IPS-18a (cell line): ENCODE results near the gene POLR3G.

Experiments
- H3K27ac ChIP-seq: one replicate; pipeline ENCODE4 v1.5.1; 2013; ENCODE audit warnings: low read length
- H3K27me3 ChIP-seq: one replicate; pipeline ENCODE4 v1.6.1; 2013; ENCODE audit warnings: mild to moderate bottlenecking, low read length; ENCODE audit not compliant: control insufficient read depth, insufficient read depth
- H3K36me3 ChIP-seq: one replicate; pipeline ENCODE4 v1.6.1; 2013; ENCODE audit warnings: low read depth, low read length; ENCODE audit not compliant: control insufficient read depth
- H3K4me1 ChIP-seq: one replicate; pipeline ENCODE4 v1.6.1; 2013; ENCODE audit warnings: low read depth, low read length; ENCODE audit not compliant: control insufficient read depth
- H3K4me3 ChIP-seq: one replicate; pipeline ENCODE4 v1.5.1; 2013; ENCODE audit warnings: low read length
- H3K9ac ChIP-seq: one replicate; pipeline ENCODE4 v1.6.1; 2013; ENCODE audit warnings: mild to moderate bottlenecking, low read length, moderate library complexity
- H3K9me3 ChIP-seq: one replicate; pipeline ENCODE4 v1.6.1; 2013; ENCODE audit warnings: low read depth, low read length; ENCODE audit not compliant: control insufficient read depth

Gene POLR3G

DNA sequence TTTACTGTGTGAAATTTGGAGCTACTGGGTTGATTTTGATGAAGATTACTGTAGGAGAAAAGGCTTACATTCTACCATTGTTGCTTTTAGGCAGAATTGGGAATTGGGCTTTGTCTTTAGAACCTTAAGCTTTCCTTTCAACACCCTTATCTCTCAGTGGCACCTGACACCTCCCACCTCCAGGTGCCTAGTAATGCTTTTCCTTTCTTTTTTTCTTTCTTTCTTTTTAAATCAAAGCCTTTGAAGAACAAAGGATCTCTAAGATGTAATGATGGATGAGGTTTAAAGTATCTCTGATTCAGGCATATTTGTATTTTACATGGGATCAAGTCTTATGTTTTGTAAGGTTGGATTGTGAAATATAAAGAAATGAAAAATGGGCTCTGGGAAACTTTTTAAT, 81.0 kb downstream of the POLR3G start:
- Histone ChIP-seq H3K27ac (no peak overlapping the region), H3K9me3 (no peaks in the 10 kb centered on the region), H3K27me3 (no peaks in the 10 kb centered on the region), H3K9ac (no peak overlapping the region), H3K36me3 (no peaks in the 10 kb centered on the region), H3K4me3 (no peak overlapping the region), H3K4me1 (peaks cover 39% of the 10 kb centered on the region)

DNA sequence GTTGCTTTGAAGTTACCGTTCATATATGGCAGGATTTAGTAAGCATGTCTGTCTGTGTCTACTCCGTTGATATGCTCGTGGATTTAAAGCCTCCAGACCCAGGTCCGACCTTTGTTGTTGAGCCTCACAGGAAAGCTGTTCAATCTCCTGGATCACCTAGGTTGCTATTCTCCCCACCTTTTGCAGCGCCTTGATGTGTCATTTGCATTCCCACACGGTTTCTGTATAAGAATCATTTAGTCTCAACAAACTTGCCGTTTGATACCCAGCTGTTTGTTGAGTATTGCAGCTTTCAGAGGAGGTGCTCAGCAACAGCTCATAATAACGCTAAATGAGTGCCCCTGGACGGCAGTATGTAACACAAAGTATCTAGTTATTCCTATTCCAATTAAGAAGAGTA, 82.7 kb downstream of the POLR3G start:
- Histone ChIP-seq H3K4me3 (peak overlapping the region; percentile 95), H3K9me3 (no peaks in the 10 kb centered on the region), H3K27me3 (no peaks in the 10 kb centered on the region), H3K27ac (no peak overlapping the region), H3K4me1 (peaks cover 57% of the 10 kb centered on the region), H3K36me3 (no peaks in the 10 kb centered on the region), H3K9ac (peak overlapping the region; percentile 89)

DNA sequence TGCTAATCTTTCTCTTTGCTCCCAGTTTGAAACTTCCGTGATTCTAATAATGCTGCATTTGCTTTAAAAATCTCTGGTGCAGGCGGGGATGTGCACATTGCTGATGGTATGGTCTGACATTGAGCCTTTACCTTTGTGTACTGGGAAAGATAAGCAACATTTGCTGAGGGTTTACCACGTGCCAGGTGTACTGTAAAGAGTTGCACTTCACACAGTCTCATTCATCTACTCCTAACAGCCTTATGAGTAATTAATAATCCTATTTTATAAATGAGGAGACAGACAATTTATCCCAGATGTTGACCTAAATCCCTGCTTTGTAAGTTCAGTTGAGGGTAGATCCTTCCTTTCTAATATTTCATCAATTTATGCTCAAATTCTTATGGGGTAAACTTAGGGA, 83.2 kb downstream of the POLR3G start:
- H3K27me3 ChIP-seq: no peaks in the 10 kb centered on the region

DNA sequence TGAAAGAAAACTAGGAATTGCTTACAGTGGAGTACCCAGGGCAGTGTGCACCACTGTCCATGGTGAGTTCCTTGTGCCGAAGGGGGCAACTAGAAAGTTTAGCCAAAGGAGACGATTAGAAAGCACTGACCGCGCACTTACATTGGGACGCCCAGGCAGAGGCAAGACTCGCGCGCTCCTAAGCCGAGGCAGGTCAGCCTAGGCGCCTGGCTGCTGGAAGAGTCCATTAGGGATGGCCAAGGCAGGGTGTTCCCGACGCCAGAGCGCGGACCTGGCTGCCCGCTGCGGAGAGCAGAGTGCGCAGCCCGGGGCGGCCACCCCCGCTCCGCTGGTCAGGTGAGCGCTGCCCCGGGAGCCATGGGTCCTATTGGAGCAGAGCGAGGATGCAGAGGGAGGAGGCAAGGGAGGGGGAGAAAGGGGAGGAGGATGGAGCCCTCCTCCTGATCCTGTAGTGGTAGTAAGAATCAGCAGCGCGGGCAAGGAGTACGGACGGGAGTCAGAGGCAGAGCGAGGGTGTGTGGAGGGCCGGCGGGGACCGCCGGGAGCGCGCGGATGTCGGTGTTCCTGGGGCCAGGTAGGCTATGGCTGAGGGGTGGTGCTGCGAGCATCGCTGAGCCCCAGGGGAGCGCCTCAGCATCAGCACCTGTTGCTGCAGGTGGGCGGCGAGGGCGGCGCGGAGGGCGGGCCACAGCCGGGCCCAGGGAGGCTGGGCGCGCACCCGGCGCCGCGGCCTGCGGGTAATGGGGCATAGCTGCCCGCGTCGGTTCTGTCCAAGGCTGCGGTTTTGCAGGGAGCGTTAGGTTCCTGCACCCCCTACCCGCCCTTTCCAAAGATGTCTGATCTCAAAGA, 83.9 kb downstream of the POLR3G start, which contains the start of gene ADGRV1:
ADGRV1 (plus strand) TSS at position 454 of the 849 bp plus-strand sequence; CDS start at position 553, 99 bp downstream.
- H3K4me3 ChIP-seq: peak within 1 kb of the TSS; percentile 95

More for the DNA sequence above, 83.2 kb downstream of the POLR3G start:
- no peaks in the 10 kb centered on the region for H3K9me3 ChIP-seq
- H3K27ac ChIP-seq: peak overlapping the region; percentile 84
- H3K9ac ChIP-seq: peak overlapping the region; percentile 89
- no peaks in the 10 kb centered on the region for H3K36me3 ChIP-seq
- peaks cover 61% of the 10 kb centered on the region for H3K4me1 ChIP-seq
- peak overlapping the region; percentile 95 for H3K4me3 ChIP-seq

DNA sequence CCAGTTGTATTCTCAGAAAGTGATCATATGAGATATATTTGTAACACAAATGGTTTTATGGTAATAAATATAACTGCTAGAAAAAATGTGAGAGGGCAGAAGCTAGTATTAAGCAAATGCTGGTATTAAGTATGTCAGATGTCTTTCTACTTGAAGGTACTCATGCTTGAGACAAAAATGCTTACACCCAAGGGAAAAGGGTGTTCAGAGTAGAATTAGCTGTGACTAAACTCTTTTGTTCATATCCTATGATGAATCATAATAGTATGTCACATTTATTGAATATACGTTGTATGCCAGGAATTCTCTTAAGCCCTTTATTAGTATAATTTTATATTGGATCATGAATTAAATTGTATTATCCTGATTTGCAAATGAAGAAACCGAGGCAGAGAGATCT, 86.1 kb downstream of the POLR3G start:
- Histone ChIP-seq H3K9ac (no peak overlapping the region), H3K4me3 (peak overlapping the region; percentile 95), H3K4me1 (peaks cover 54% of the 10 kb centered on the region), H3K27ac (no peak overlapping the region), H3K9me3 (no peaks in the 10 kb centered on the region), H3K27me3 (no peaks in the 10 kb centered on the region), H3K36me3 (no peaks in the 10 kb centered on the region)

More for the DNA sequence above, 83.9 kb downstream of the POLR3G start, which contains the start of gene ADGRV1:
- no peaks in the 10 kb centered on the region for H3K9me3 ChIP-seq
- peaks cover 67% of the 10 kb centered on the region for H3K4me1 ChIP-seq
- H3K9ac ChIP-seq: peak within 1 kb of the TSS; percentile 89
- no peaks in the 10 kb centered on the region for H3K36me3 ChIP-seq
- no peaks in the 10 kb centered on the region for H3K27me3 ChIP-seq
- peak within 1 kb of the TSS; percentile 84 for H3K27ac ChIP-seq

DNA sequence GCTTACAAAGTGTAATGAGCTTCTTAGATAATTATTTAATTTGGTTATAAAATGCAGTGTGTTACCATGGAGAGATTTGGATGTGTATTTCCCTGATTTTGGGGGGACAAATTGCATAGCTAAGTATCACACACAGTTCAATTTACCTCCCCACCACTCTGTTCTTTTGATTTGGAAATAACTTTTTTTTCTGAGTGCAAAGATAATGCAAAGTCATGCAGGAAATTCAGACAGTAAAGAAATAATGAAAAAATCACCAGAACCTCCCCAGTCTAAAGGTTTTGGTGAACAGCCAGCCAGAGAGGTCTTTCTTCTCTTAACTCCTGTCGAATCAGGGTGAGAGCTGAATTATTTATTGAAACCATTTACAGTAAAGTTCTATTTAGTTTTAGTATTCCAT, 87.1 kb downstream of the POLR3G start:
- H3K36me3 ChIP-seq: no peaks in the 10 kb centered on the region
- no peaks in the 10 kb centered on the region for H3K27me3 ChIP-seq
- H3K9ac ChIP-seq: peak overlapping the region; percentile 18
- H3K4me3 ChIP-seq: peak overlapping the region; percentile 45
- H3K4me1 ChIP-seq: peaks cover 51% of the 10 kb centered on the region
- no peaks in the 10 kb centered on the region for H3K9me3 ChIP-seq
- peak overlapping the region; percentile 65 for H3K27ac ChIP-seq

DNA sequence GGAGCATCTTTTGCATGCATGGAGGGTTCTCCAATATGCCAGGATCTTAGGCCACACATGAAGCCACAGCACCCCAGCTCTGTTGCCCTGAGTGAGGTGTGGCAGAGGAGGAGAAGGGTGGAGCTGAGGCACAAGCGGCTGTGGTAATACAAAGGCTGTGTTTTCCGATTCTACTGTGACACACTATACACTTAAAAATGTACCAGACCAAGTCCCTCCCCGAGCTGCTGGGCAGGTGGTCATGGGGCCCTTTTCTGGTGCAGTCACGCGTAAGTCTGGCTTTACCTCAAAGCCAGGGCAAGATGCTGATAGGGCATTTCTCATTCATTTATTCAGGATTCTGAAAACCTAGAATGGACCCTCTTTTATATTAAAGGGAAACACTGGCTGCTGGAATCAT, 87.7 kb downstream of the POLR3G start:
- no peaks in the 10 kb centered on the region for H3K27me3 ChIP-seq

DNA sequence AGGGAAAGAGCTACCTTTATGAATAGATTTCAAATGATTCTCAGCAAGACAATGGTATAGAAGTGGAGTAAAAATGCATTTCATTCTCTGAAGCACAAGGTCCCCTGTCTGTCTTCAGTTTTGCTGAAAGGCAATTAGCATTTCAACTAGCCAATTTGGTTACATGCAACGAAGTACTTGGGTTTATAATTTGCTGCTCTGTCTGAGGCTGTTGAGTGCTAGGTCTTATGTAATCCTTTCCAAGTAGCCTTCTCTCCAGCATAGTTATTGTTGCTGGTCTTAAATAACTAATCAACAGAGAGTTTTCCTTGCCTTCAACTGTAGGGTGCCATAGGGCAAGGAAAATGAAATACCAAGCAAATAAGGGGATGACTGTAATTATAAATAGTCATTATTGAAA, 88.4 kb downstream of the POLR3G start:
- Histone ChIP-seq H3K4me3 (peak overlapping the region; percentile 45), H3K36me3 (no peaks in the 10 kb centered on the region), H3K4me1 (peaks cover 40% of the 10 kb centered on the region), H3K27ac (no peak overlapping the region), H3K9me3 (peaks cover under 1% of the 10 kb centered on the region), H3K9ac (peak overlapping the region; percentile 6), H3K27me3 (no peaks in the 10 kb centered on the region)

More for the DNA sequence above, 87.7 kb downstream of the POLR3G start:
- peak overlapping the region; percentile 45 for H3K4me3 ChIP-seq
- H3K9ac ChIP-seq: peak overlapping the region; percentile 18
- peaks cover 45% of the 10 kb centered on the region for H3K4me1 ChIP-seq
- no peaks in the 10 kb centered on the region for H3K36me3 ChIP-seq
- no peaks in the 10 kb centered on the region for H3K9me3 ChIP-seq
- H3K27ac ChIP-seq: peak overlapping the region; percentile 65
